DOHH2 (cell line): ENCODE measurements around the gene NUDT14.

Experiments used
- H3F3A ChIP-seq: fragments of 200-600 bp; sonication (generic), shearing (Covaris generic); 2 replicates; pipeline ENCODE4 v1.6.0; 2016; ENCODE audit warnings: antibody characterized with exemption, mild to moderate bottlenecking; ENCODE audit not compliant: control insufficient read depth, insufficient read depth
- H3K27ac ChIP-seq: fragments of 200-600 bp; sonication (generic); 2 replicates; pipeline ENCODE4 v1.5.1; 2014; ENCODE audit warnings: low read depth, mild to moderate bottlenecking, low read length, moderate library complexity
- H3K27me3 ChIP-seq: fragments of 200-600 bp; sonication (generic); 2 replicates; pipeline ENCODE4 v1.6.1; 2014; ENCODE audit warnings: mild to moderate bottlenecking, low read length, mixed read lengths; ENCODE audit not compliant: control insufficient read depth
- H3K36me3 ChIP-seq: fragments of 200-600 bp; sonication (generic); 2 replicates; pipeline ENCODE4 v1.6.1; 2014; ENCODE audit warnings: mild to moderate bottlenecking, low read length, moderate library complexity, mixed read lengths; ENCODE audit not compliant: control insufficient read depth
- H3K4me1 ChIP-seq: fragments of 200-600 bp; sonication (generic); 2 replicates; pipeline ENCODE4 v1.6.1; 2014; ENCODE audit warnings: mild to moderate bottlenecking, low read length, mixed read lengths; ENCODE audit not compliant: control insufficient read depth
- H3K4me2 ChIP-seq: fragments of 200-600 bp; sonication (generic); 2 replicates; pipeline ENCODE4 v1.6.0; 2014; ENCODE audit warnings: mild to moderate bottlenecking, low read length, moderate library complexity
- H3K4me3 ChIP-seq: fragments of 200-600 bp; sonication (generic); 2 replicates; pipeline ENCODE4 v1.5.1; 2014; ENCODE audit warnings: mild to moderate bottlenecking, low read length, mixed read lengths
- H3K79me2 ChIP-seq: fragments of 200-600 bp; sonication (generic); 2 replicates; pipeline ENCODE4 v1.6.1; 2014; ENCODE audit warnings: mild to moderate bottlenecking, low read length, mixed read lengths; ENCODE audit not compliant: control insufficient read depth
- H3K9me2 ChIP-seq: fragments of 200-600 bp; sonication (generic); replicated peaks from 2 replicates; pipeline ENCODE4 v1.6.1; 2014; ENCODE audit warnings: mild to moderate bottlenecking, low read length, mixed read lengths; ENCODE audit not compliant: control insufficient read depth
- H3K9me3 ChIP-seq: fragments of 200-600 bp; sonication (generic); 2 replicates; pipeline ENCODE4 v1.6.1; 2014; ENCODE audit warnings: antibody characterized with exemption, low read length, mixed read lengths; ENCODE audit not compliant: control insufficient read depth, insufficient read depth
- H4K20me1 ChIP-seq: fragments of 200-600 bp; sonication (generic); 2 replicates; pipeline ENCODE4 v1.6.0; 2014; ENCODE audit warnings: low read depth, mild to moderate bottlenecking, antibody characterized with exemption, low read length, moderate library complexity; ENCODE audit not compliant: control insufficient read depth, insufficient read depth
- CTCF ChIP-seq: fragments of 200-600 bp; sonication (generic); IDR thresholded peaks from one replicate; pipeline ENCODE4 v1.5.1; 2014; ENCODE audit warnings: antibody characterized with exemption, mild to moderate bottlenecking, low read depth, low read length; ENCODE audit not compliant: poor library complexity, severe bottlenecking
- EZH2phosphoT487 ChIP-seq: fragments of 200-600 bp; sonication (generic); IDR thresholded peaks from 2 replicates; pipeline ENCODE4 v1.6.1; 2017; ENCODE audit warnings: borderline replicate concordance, mild to moderate bottlenecking, antibody characterized with exemption, low read length, moderate library complexity, mixed read lengths

NUDT14 gene

GRCh38 chr14:105206873-105207272 lies 25.8 kb upstream of the NUDT14 start:
- Histone ChIP-seq H3K27me3 (peaks cover 8% of the 10 kb centered on the region), H3K27ac (no peak overlapping the region), H3F3A (no peaks in the 10 kb centered on the region), H3K9me2 (no peaks in the 10 kb centered on the region), H3K9me3 (no peaks in the 10 kb centered on the region), H3K79me2 (no peaks in the 10 kb centered on the region), H3K36me3 (no peaks in the 10 kb centered on the region), H4K20me1 (no peaks in the 10 kb centered on the region; the same call in none of the 2 replicates), H3K4me3 (no peak overlapping the region), H3K4me2 (no peak overlapping the region), H3K4me1 (no peaks in the 10 kb centered on the region)
- TF ChIP-seq EZH2phosphoT487 (no peak), CTCF (no peak)

GRCh38 chr14:105205673-105206208 lies 24.6 kb upstream of the NUDT14 start:
- H3K9me3 ChIP-seq = no peaks in the 10 kb centered on the region
- no peaks in the 10 kb centered on the region for H3K79me2 ChIP-seq
- H3K4me1 ChIP-seq = no peaks in the 10 kb centered on the region
- H3K27ac ChIP-seq = no peak overlapping the region
- H3K9me2 ChIP-seq = no peaks in the 10 kb centered on the region
- no peaks in the 10 kb centered on the region for H3K36me3 ChIP-seq
- peaks cover 19% of the 10 kb centered on the region for H3K27me3 ChIP-seq
- no peaks in the 10 kb centered on the region; the same call in none of the 2 replicates for H4K20me1 ChIP-seq
- no peaks in the 10 kb centered on the region for H3F3A ChIP-seq
- TF ChIP-seq EZH2phosphoT487 (no peak), CTCF (no peak)
- H3K4me3 ChIP-seq = no peak overlapping the region
- no peak overlapping the region for H3K4me2 ChIP-seq

- Histone ChIP-seq H3K9me3 (no peaks in the 10 kb centered on the region), H3K4me3 (no peak overlapping the region), H3K27me3 (peaks cover 21% of the 10 kb centered on the region), H3K36me3 (no peaks in the 10 kb centered on the region), H3K79me2 (no peaks in the 10 kb centered on the region), H3K9me2 (no peaks in the 10 kb centered on the region), H4K20me1 (no peaks in the 10 kb centered on the region; the same call in none of the 2 replicates), H3K27ac (no peak overlapping the region), H3K4me1 (no peaks in the 10 kb centered on the region), H3K4me2 (no peak overlapping the region), H3F3A (no peaks in the 10 kb centered on the region)
- TF ChIP-seq CTCF = no peak
- TF ChIP-seq EZH2phosphoT487 = no peak
These were observed 24.0 kb upstream of the NUDT14 start for GRCh38 chr14:105204931-105205672.
